Chondrocyte (in vitro differentiated cells): ENCODE measurements around the gene LILRA2. TPM values are rescaled to one million over a fixed set of nuclear protein-coding genes. Genes with fewer than 3 reads are reported as not detected.

Source experiments
- DNase-seq: peaks from one replicate; pipeline ENCODE4 v3.0.0; 2021; ENCODE audit warnings: mixed read lengths, low spot score
- H3K27ac Mint-ChIP-seq: one replicate; pipeline ENCODE4 v1.8.0; 2021; ENCODE audit warnings: mild to moderate bottlenecking, moderate library complexity, mixed read lengths; ENCODE audit not compliant: unreplicated experiment
- H3K27me3 Mint-ChIP-seq: 2 replicates; pipeline ENCODE4 v1.8.0; 2021; ENCODE audit warnings: low read depth, mixed read lengths
- H3K36me3 Mint-ChIP-seq: 2 replicates; pipeline ENCODE4 v1.8.0; 2021; ENCODE audit warnings: low read depth, mixed read lengths
- H3K4me1 Mint-ChIP-seq: 2 replicates; pipeline ENCODE4 v1.8.0; 2021; ENCODE audit warnings: low read depth, mild to moderate bottlenecking, mixed read lengths
- H3K4me3 Mint-ChIP-seq: one replicate; pipeline ENCODE4 v1.8.0; 2021; ENCODE audit warnings: mild to moderate bottlenecking, moderate library complexity, mixed read lengths; ENCODE audit not compliant: unreplicated experiment
- H3K9me3 Mint-ChIP-seq: 2 replicates; pipeline ENCODE4 v1.8.0; 2021; ENCODE audit warnings: low read depth, mixed read lengths
- CTCF ChIP-seq: fragments of 200-600 bp; sonication (generic); IDR thresholded peaks from 2 replicates; pipeline ENCODE4 v1.5.0; 2021; ENCODE audit warnings: antibody characterized with exemption, mild to moderate bottlenecking, moderate library complexity
- total RNA-seq: library from RNA; stranded (reverse); gene quantifications from 3 replicates; pipeline ENCODE4 v1.2.1, GENCODE V29; 2021

LILRA2 gene
- total RNA-seq, 1 donor from 2014 or later = not detected

- no peak for TF ChIP-seq CTCF
Observed at GRCh38 chr19:54606230-54606629, 32.6 kb downstream of the LILRA2 start.

GRCh38 chr19:54606891-54607784 lies 33.5 kb downstream of the LILRA2 start:
- H3K9me3 Mint-ChIP-seq = peaks cover 73% of the 10 kb centered on the region
- no peaks in the 10 kb centered on the region for H3K4me1 Mint-ChIP-seq
- DNase-seq = no peak
- no peak for TF ChIP-seq CTCF
- H3K27me3 Mint-ChIP-seq = no peaks in the 10 kb centered on the region
- H3K36me3 Mint-ChIP-seq = peaks cover 2% of the 10 kb centered on the region
- H3K4me3 Mint-ChIP-seq = no peak overlapping the region
- H3K27ac Mint-ChIP-seq = no peak overlapping the region

More at GRCh38 chr19:54606230-54606629, 32.6 kb downstream of the LILRA2 start:
- Mint-ChIP-seq H3K9me3 (peaks cover 73% of the 10 kb centered on the region), H3K4me1 (no peaks in the 10 kb centered on the region), H3K36me3 (peaks cover 2% of the 10 kb centered on the region), H3K27me3 (no peaks in the 10 kb centered on the region), H3K27ac (no peak overlapping the region), H3K4me3 (no peak overlapping the region)
- DNase-seq = no peak

GRCh38 chr19:54607785-54608150 lies 34.2 kb downstream of the LILRA2 start:
- TF ChIP-seq CTCF = no peak
- H3K9me3 Mint-ChIP-seq = peaks cover 70% of the 10 kb centered on the region
- no peak overlapping the region for H3K4me3 Mint-ChIP-seq
- no peak overlapping the region for H3K27ac Mint-ChIP-seq
- DNase-seq = no peak
- H3K27me3 Mint-ChIP-seq = no peaks in the 10 kb centered on the region
- no peaks in the 10 kb centered on the region for H3K4me1 Mint-ChIP-seq
- H3K36me3 Mint-ChIP-seq = peaks cover 2% of the 10 kb centered on the region

GRCh38 chr19:54608205-54608604 lies 34.6 kb downstream of the LILRA2 start:
- Mint-ChIP-seq H3K27me3 (no peaks in the 10 kb centered on the region), H3K9me3 (peaks cover 69% of the 10 kb centered on the region), H3K36me3 (peaks cover 2% of the 10 kb centered on the region), H3K4me3 (no peak overlapping the region), H3K4me1 (no peaks in the 10 kb centered on the region), H3K27ac (no peak overlapping the region)
- DNase-seq = no peak
- TF ChIP-seq CTCF = no peak

GRCh38 chr19:54608792-54609191 lies 35.2 kb downstream of the LILRA2 start:
- H3K36me3 Mint-ChIP-seq = peaks cover 2% of the 10 kb centered on the region
- no peak overlapping the region for H3K27ac Mint-ChIP-seq
- TF ChIP-seq CTCF = no peak
- H3K27me3 Mint-ChIP-seq = no peaks in the 10 kb centered on the region
- no peak for DNase-seq
- H3K4me3 Mint-ChIP-seq = no peak overlapping the region
- no peaks in the 10 kb centered on the region for H3K4me1 Mint-ChIP-seq
- peaks cover 71% of the 10 kb centered on the region for H3K9me3 Mint-ChIP-seq
